Astrocyte (in vitro differentiated cells and primary cell): ENCODE data around the gene GIMAP7.

Experiments
- EZH2 ChIP-seq: IDR thresholded peaks from 2 replicates; pipeline ENCODE4 v1.6.1; 2012; ENCODE audit warnings: mild to moderate bottlenecking, low read length, inconsistent platforms; ENCODE audit not compliant: insufficient read depth
- TF ChIP-seq, protein P1 (sequence below): IDR thresholded peaks from 2 replicates; pipeline ENCODE4 v1.5.1; 2011; ENCODE audit warnings: low read depth, mild to moderate bottlenecking, inconsistent platforms, low read length, moderate library complexity; ENCODE audit not compliant: insufficient read depth

DNA sequence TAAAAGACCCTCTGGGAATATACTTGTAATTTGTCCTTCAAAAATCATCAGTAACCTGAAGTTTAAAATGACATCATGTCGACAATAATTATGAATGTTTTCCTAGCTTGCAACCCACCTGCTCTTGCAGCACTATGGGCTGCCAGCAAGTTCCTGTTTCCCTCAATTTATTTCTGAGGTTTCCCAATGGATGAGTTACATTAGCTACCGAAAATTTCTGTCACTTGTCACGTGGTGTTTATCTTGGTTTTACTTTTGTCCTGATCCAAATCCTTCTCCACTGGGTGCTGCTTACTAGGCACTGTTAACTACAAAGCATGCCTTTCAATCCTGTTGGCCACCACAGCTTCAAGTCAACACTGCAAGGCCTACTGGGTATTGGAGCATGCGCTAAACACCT lies 32.8 kb upstream of the GIMAP7 start:
- TF ChIP-seq, protein P1, sequence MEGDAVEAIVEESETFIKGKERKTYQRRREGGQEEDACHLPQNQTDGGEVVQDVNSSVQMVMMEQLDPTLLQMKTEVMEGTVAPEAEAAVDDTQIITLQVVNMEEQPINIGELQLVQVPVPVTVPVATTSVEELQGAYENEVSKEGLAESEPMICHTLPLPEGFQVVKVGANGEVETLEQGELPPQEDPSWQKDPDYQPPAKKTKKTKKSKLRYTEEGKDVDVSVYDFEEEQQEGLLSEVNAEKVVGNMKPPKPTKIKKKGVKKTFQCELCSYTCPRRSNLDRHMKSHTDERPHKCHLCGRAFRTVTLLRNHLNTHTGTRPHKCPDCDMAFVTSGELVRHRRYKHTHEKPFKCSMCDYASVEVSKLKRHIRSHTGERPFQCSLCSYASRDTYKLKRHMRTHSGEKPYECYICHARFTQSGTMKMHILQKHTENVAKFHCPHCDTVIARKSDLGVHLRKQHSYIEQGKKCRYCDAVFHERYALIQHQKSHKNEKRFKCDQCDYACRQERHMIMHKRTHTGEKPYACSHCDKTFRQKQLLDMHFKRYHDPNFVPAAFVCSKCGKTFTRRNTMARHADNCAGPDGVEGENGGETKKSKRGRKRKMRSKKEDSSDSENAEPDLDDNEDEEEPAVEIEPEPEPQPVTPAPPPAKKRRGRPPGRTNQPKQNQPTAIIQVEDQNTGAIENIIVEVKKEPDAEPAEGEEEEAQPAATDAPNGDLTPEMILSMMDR = no peak
- no peak for TF ChIP-seq EZH2
